NCI-H1048 (cell line): ENCODE measurements around the gene B3GLCT.

Source experiments
- DNase-seq: peaks from one replicate; lab custom pipeline; 2025; lab: John Stamatoyannopoulos, UW

The B3GLCT gene

DNA sequence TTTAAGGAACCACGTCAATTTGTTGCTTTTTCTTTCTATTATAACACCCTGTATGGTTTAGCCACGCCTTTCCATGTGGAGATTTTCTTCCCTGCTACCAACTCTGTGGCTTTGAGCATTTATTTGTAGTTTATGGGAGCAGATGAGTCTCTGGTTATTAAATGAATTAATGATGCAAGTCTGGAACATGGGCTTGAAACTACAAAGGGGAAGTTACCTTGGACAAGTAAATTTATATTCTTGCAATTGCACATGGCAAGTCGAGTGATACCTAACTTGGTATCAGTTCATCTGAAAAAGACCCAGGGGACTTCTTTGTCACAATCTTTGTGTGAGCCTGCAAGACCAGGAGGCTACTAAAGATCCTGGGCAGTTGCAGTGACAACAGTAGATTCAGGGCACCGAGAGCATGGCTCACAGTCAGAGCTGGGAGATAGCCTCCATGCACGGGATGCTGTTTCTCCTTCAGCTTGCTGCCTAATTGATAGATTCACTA is 24.4 kb downstream of the B3GLCT start:
- DNase-seq, result no peak

- DNase-seq, result no peak
These were observed 25.3 kb downstream of the B3GLCT start for GRCh38 chr13:31224963-31225559.

DNA sequence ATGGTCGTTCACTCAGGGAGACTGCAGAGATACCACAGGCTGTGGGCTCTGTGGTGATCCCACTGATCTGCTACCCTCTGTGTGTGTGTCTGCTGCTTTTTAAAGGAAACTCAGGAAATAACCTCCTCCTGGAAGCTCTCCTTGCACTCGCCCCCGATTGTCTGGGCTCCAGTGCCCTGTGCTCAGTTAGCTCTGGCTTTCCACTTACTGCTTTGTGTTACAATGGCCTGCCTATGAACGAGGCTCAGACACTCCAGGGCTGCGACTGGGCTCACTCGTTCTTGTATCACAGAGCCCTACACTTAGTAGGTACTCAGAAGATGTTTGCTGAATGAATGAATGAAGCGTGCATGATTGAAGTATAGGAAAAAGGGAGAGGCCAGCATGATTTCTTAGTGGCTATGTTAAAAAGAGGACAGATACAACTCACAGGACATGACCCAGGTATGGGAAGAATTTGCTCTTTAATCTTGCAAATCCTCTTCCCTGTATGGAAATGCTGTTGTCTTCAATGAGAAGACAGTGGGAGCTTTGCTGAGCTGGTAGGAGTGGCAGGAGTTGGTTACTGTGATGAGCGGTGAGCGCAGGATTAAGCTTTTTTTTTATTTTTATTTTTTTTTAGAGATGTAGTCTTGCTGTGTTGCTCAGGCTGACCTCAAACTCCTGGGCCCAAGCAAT is 26.4 kb downstream of the B3GLCT start:
- DNase-seq, result no peak

DNA sequence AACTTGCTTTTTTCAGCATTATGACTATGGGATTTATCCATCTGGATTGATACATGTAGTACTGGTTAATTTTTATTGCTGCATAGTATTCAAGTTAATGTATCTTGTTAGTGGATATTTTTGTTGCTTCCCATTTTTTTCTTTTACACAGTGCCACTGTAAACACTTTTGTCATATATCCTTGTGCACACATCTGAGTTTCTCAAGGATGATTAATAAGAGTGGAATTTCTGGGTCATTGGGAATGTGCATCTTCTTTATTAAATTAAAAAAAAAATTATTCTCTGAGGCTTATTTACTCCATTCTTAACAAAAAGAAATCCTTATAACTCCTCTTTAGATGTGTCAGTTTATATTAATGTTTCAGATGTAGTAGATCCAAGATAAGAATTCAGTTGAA is 27.3 kb downstream of the B3GLCT start:
- no peak for DNase-seq

DNA sequence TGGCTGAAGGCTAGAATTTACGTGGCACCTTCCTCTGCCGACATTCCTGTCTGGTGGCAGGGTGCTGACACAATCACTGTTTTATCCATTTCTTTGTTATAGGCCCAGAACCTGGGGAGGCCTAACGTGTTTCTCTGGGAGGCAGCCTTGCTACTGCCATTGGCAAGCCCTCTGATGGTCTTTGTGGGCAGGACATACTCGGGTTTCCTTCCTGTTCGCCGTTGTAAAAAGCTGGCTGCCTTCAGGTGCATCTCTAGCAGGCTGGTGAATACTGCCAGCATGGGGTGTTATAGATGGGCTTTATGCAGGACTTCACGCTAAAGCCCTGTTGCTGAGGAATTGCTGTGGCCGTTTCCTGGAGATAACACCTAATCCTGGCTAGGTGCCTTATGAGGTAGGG is 28.1 kb downstream of the B3GLCT start:
- DNase-seq, result no peak

GRCh38 chr13:31234729-31235128 is 35.0 kb downstream of the B3GLCT start:
- DNase-seq, result no peak

DNA sequence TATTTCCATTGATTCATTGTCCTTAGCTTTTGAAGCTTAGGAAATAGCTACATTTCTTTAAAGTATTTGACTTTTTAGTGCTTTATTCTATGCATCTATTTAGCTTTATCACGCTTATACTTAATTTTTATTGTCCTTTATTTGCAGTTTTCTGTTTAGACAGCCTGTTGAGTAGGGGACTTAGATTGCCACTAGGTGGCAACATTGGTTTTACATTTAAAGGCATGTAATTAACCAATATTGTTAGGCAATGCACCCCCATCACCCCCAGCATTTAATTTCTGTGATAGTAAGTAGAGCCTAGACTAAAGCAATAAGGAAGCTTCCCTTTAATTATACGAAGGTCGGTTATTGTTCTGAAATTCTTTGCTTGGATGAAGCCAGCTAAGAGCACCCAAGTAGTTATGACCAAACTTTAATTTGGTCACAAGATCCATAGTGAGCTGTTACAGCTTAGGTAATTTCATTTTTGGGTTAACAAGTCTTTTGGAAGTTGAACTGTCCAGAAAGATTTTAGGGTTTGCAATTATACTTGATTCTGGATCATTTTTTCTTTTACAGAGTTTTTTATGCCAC is 36.5 kb downstream of the B3GLCT start:
- DNase-seq, result no peak

- no peak for DNase-seq
These were observed 41.1 kb downstream of the B3GLCT start for GRCh38 chr13:31240921-31241320.

GRCh38 chr13:31242367-31242766 is 42.6 kb downstream of the B3GLCT start:
- no peak for DNase-seq

- no peak for DNase-seq
These were observed 43.1 kb downstream of the B3GLCT start for GRCh38 chr13:31242916-31243315.

DNA sequence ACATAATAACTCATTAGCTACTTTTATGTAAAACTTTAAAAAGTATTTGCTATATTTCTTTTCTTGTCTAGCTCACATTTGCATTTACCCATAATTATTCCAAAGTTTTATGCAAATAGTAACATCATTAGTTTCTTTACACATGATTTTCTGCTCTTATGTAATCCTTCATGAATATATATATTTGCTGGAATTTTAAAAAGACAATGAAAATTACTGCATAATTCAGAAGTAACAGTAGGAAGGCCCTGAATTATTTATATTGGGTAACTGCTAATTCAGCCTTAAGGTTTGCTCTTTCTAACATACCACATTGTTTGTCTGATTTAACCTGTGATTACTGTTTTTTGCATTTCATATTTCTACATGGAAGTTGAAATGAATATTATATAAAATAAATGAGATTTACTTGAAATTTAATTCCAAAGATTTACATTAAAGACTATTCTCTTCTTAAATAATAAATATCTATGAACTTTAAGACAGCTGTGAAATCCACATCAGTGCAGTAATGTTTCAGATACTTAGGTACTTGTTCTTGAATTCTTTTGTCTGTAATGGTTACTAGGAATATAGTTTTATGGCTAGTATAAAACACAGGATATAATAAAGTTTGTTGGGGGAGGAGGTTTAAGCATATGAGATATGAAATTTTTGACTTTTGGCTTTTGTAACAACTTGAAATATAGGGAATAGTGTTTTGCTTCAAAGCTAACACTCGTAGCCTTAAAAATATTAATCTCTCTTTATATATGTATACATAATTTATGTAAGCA is 46.0 kb downstream of the B3GLCT start:
- DNase-seq, result no peak

DNA sequence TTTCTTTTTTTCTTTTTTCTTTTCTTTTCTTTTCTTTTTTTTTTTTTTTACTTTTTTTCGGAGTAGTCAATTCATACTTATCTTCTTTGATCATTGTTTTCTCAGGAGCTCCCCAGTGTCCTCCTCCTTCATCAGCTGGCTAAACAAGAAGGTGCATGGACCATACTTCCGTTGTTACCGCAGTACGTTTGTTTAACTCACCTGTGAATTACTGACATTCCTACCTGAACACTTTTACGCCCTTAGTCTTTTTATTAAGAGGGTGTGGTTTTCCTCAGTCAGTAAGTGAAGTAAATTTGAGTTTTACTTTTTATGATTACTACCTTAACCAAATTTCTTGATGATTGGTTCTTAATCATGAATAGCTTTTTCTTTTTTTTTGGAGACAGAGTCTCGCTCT is 47.1 kb downstream of the B3GLCT start:
- DNase-seq, result no peak

GRCh38 chr13:31248361-31248760 is 48.6 kb downstream of the B3GLCT start:
- DNase-seq, result no peak

- no peak for DNase-seq
These were observed 49.3 kb downstream of the B3GLCT start for GRCh38 chr13:31248965-31249539.

GRCh38 chr13:31250435-31250834 is 50.7 kb downstream of the B3GLCT start:
- DNase-seq, result no peak

DNA sequence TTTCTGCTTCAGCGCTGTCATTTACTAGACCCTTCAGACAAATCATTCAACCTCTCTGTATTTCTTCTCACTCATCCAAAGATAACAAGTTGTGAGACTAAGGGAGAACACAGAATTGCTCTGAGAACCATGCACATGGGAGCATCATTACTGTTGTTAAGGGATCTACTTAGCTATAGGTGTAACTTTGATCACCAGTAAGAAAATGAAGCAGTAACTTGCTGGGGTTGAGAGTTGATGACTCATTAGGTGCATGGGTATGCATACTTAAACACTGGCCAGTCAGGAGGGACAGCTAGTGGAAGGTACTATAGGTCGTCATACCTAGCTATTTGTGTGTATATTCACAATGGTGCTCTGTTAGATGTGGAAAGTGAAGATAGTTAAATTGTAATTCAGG is 61.5 kb downstream of the B3GLCT start:
- DNase-seq, result no peak

- no peak for DNase-seq
These were observed 63.6 kb downstream of the B3GLCT start for GRCh38 chr13:31263346-31263745.

- no peak for DNase-seq
These were observed 64.4 kb downstream of the B3GLCT start for GRCh38 chr13:31264151-31264550.

- no peak for DNase-seq
These were observed 67.5 kb downstream of the B3GLCT start for GRCh38 chr13:31267126-31267784.

DNA sequence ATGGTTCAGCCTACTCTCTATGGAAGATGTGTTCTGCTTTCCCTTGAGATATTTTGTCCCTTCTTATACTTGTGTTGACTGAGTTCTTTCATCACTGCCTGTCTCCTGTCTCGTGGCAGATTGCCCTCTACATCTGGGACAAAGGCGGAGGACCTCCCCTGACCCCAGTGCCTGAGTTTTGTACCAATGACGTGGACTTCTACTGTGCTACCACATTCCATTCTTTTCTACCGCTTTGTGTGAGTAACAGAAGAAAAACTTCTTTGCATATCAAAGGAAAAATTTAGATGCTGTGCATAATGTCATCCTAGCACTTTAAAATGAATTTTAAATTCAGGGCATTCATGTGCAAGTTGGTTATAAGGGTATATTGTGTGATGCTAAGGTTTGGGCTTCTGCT is 74.6 kb downstream of the B3GLCT start:
- DNase-seq, result no peak

DNA sequence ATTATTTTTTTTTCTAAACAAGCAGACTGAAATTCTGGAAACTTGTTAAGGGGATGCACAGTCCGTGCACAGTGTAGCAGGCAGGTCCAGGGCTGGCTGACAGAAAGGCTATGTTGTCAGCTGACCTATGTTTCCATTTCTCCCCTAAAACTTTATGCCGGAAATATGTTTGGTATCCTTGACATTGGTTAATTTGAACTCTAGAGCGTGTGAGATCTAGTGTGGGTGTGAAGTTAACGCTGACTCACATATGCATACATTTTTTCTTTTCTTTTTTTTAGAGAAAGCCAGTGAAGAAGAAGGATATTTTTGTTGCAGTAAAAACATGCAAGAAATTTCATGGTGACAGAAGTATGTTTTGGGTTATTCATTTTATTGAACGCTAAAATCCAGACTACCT is 76.6 kb downstream of the B3GLCT start:
- no peak for DNase-seq

DNA sequence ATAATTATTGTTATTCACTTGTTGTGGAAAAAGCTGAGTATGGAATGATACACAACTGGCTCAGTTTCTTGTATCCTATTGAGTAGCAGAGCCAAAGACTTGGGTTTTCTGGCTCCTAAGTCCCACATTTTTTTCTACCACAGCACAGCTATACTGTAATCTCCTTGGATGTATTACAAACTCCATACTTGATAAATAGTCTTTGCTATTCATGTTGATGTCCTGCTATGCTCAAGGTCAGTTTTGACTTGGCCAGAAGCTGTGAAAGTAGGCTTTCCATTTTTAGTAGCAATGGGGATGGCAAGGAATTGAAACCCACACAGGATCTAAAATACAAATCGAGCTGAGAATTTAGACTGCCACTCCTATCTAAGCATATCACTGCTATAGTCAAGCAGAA is 79.1 kb downstream of the B3GLCT start:
- DNase-seq, result no peak
